ENCODE data around the gene PIEZO1. TPM values are rescaled to one million over a fixed set of nuclear protein-coding genes. Genes with fewer than 3 reads are reported as not detected.
A peak's percentile ranks its signal among the peaks of the same experiment; 100 is the strongest.

Gene PIEZO1
- polyA plus RNA-seq, 1 of the 3 experiments (the other 2 are of a cell fraction), result 184 TPM

GRCh38 chr16:88748364-88748763 lies 36.7 kb downstream of the PIEZO1 start (continued):
- no peak for TF ChIP-seq REST (IDR thresholded peaks at IDR 0.05; ENCODE audit: low read depth, low read length)
- no peak for TF ChIP-seq FOSL2 (IDR thresholded peaks at IDR 0.05; ENCODE audit: borderline replicate concordance, low read depth)
- TF ChIP-seq NFIC (IDR thresholded peaks at IDR 0.05; ENCODE audit: borderline replicate concordance), result no peak
- TF ChIP-seq RFX5 (IDR thresholded peaks at IDR 0.05; ENCODE audit: low read length), result no peak
- no peak for TF ChIP-seq JUND (IDR thresholded peaks at IDR 0.05)
- TF ChIP-seq RCOR1 (IDR thresholded peaks at IDR 0.05; ENCODE audit: low read length), result no peak
- TF ChIP-seq CTCF (IDR thresholded peaks at IDR 0.05), result no peak

- DNase-seq, result no peak
- H3K9me2 ChIP-seq, result no peaks in the 10 kb centered on the region
- H3K4me2 ChIP-seq, result no peak overlapping the region
- TF ChIP-seq CTCF (IDR thresholded peaks at IDR 0.05) (peak; percentile 34), SMC3 (IDR thresholded peaks at IDR 0.05; ENCODE audit: low read depth, low read length) (no peak)
- H3K4me3 ChIP-seq (ENCODE audit: low read depth in 2 of 2, low read length in 1 of 2), result no peak overlapping the region
- no peak overlapping the region for H3K27ac ChIP-seq (ENCODE audit: low read depth in 2 of 2, low read length in 1 of 2)
- no peaks in the 10 kb centered on the region for H3K27me3 ChIP-seq (ENCODE audit: insufficient read depth)
- H2AFZ ChIP-seq (ENCODE audit: low read depth), result no peak overlapping the region
- peaks cover 54% of the 10 kb centered on the region for H4K20me1 ChIP-seq (ENCODE audit: insufficient read depth)
- POLR2A ChIA-PET, result no interaction called here
- H3K4me1 ChIP-seq (ENCODE audit: control insufficient read depth in 1 of 2, insufficient read depth in 2 of 2, low read depth in 1 of 2, low read length in 1 of 2), result peaks cover 0 to 3% of the 10 kb centered on the region in 2 experiments; a peak in 1 of 4 replicates
- WGBS (ENCODE audit: low lambda C conversion rate), result 82% methylated on average over 26 of the region's 26 CpGs
- H3F3A ChIP-seq (replicated peaks; ENCODE audit: insufficient read depth), result peaks cover 4% of the 10 kb centered on the region
- CTCF ChIA-PET, result interaction anchor here (1.1 to 30.9 kb wide), 4 partner anchors 7 to 110 kb away, joined by 3 to 540 read pairs (median 272); no protein-coding TSS in a partner anchor
- no peak overlapping the region for H3K9ac ChIP-seq
- H3K36me3 ChIP-seq (replicated peaks in 1 of 2; ENCODE audit: control insufficient read depth in 1 of 2, insufficient read depth in 2 of 2, low read length in 1 of 2), result peaks cover 0 to 5% of the 10 kb centered on the region in 2 experiments
- H3K9me3 ChIP-seq, result no peaks in the 10 kb centered on the region
- peaks cover 74% of the 10 kb centered on the region for H3K79me2 ChIP-seq (ENCODE audit: insufficient read depth)
Observed at GRCh38 chr16:88747588-88748301, 37.3 kb downstream of the PIEZO1 start.

All from SK-N-SH (cell line).